IMR-90 (cell line): ENCODE measurements around the gene RAB3IL1. TPM values are rescaled to one million over a fixed set of nuclear protein-coding genes. Genes with fewer than 3 reads are reported as not detected.
A peak's percentile ranks its signal among the peaks of the same experiment; 100 is the strongest.

Experiments
- ATAC-seq: fragments of 200-7000 bp; cut with Tn5 transposase; 2 replicates; pipeline ENCODE4 v1.9.1; 2020; ENCODE audit warnings: low read depth, mild to moderate bottlenecking, moderate library complexity
- BruUV-seq: library from RNA; stranded (reverse); fragments of 400-500 nt; replicated peaks from 2 replicates; lab custom pipeline; 2021; lab: Mats Ljungman, UMichigan
- CTCF ChIA-PET: fragments of 300-600 bp; formaldehyde crosslinking; extraction: SDS; loops from one replicate; lab custom pipeline; 2021; ENCODE audit warnings: antibody characterized with exemption; lab: Yijun Ruan, JAX
- POLR2A ChIA-PET: fragments of 300-600 bp; sonication (Branson Sonifier 250); formaldehyde crosslinking; loops from one replicate; lab custom pipeline; 2022; ENCODE audit warnings: antibody characterized with exemption; ENCODE audit not compliant: unreplicated experiment; lab: Charles Lee
- DNase-seq: peaks from one replicate; pipeline ENCODE4 v3.0.0; 2013
- H2AFZ ChIP-seq: replicated peaks from 2 replicates; pipeline ENCODE3; 2013; ENCODE audit warnings: low read length, mild to moderate bottlenecking; ENCODE audit not compliant: poor library complexity
- H2AK5ac ChIP-seq: 2 replicates; pipeline ENCODE4 v1.6.1; 2013; ENCODE audit warnings: low read depth, low read length, inconsistent platforms
- H2AK9ac ChIP-seq: replicated peaks from 2 replicates; pipeline ENCODE3; 2013; ENCODE audit warnings: mild to moderate bottlenecking, low read depth, low read length, moderate library complexity; ENCODE audit not compliant: poor library complexity
- H2BK120ac ChIP-seq: 2 replicates; pipeline ENCODE4 v1.6.1; 2013; ENCODE audit warnings: low read depth, low read length, inconsistent platforms
- H2BK15ac ChIP-seq: 3 replicates; pipeline ENCODE4 v1.6.1; 2013; ENCODE audit warnings: low read depth, low read length, inconsistent platforms
- H2BK20ac ChIP-seq: 2 replicates; pipeline ENCODE4 v1.6.1; 2013; ENCODE audit warnings: low read depth, mild to moderate bottlenecking, inconsistent platforms, low read length, moderate library complexity
- H2BK5ac ChIP-seq: 2 replicates; pipeline ENCODE4 v1.6.1; 2013; ENCODE audit warnings: mild to moderate bottlenecking, low read depth, low read length, inconsistent platforms; ENCODE audit not compliant: poor library complexity, severe bottlenecking
- H3K14ac ChIP-seq: replicated peaks from 2 replicates; pipeline ENCODE4 v1.6.1; 2013; ENCODE audit warnings: low read depth, low read length, inconsistent platforms
- H3K18ac ChIP-seq: 2 replicates; pipeline ENCODE4 v1.6.1; 2013; ENCODE audit warnings: low read depth, low read length, control low read depth
- H3K23ac ChIP-seq: 2 replicates; pipeline ENCODE4 v1.6.1; 2013; ENCODE audit warnings: low read depth, low read length, inconsistent platforms
- H3K27ac ChIP-seq: 2 replicates; pipeline ENCODE4 v1.5.1; 2013; ENCODE audit warnings: mild to moderate bottlenecking, control low read depth, low read length; ENCODE audit not compliant: insufficient read depth
- H3K27me3 ChIP-seq: 2 replicates; pipeline ENCODE4 v1.6.1; 2013; ENCODE audit warnings: low read length; ENCODE audit not compliant: control insufficient read depth, insufficient read depth
- H3K36me3 ChIP-seq: 2 replicates; pipeline ENCODE4 v1.6.1; 2013; ENCODE audit warnings: low read length, mixed read lengths; ENCODE audit not compliant: control insufficient read depth, insufficient read depth
- H3K4ac ChIP-seq: 2 replicates; pipeline ENCODE4 v1.6.1; 2013; ENCODE audit warnings: low read depth, low read length, inconsistent platforms
- H3K4me1 ChIP-seq: 2 replicates; pipeline ENCODE4 v1.6.1; 2013; ENCODE audit warnings: low read length, mixed read lengths; ENCODE audit not compliant: control insufficient read depth, insufficient read depth
- H3K4me2 ChIP-seq: 2 replicates; pipeline ENCODE4 v1.6.1; 2013; ENCODE audit warnings: low read depth, mild to moderate bottlenecking, control low read depth, low read length, moderate library complexity
- H3K4me3 ChIP-seq: 2 replicates; pipeline ENCODE4 v1.5.1; 2013; ENCODE audit warnings: low read depth, mild to moderate bottlenecking, control low read depth, low read length, moderate library complexity; ENCODE audit not compliant: insufficient read depth
- H3K56ac ChIP-seq: 2 replicates; pipeline ENCODE4 v1.6.1; 2013; ENCODE audit warnings: low read length, inconsistent platforms; ENCODE audit not compliant: insufficient read depth; ENCODE audit errors: extremely low read depth
- H3K79me1 ChIP-seq, 2 experiments: 2 replicates each; pipeline ENCODE4 v1.6.1; 2013; ENCODE audit warnings: low read length in 2 of 2, inconsistent platforms in 1 of 2, low read depth in 1 of 2
- H3K9ac ChIP-seq: 2 replicates; pipeline ENCODE4 v1.6.1; 2013; ENCODE audit warnings: low read depth, low read length, control low read depth
- H3K9me1 ChIP-seq: 2 replicates; pipeline ENCODE4 v1.6.1; 2013; ENCODE audit warnings: low read length, inconsistent platforms; ENCODE audit not compliant: insufficient read depth
- H3K9me3 ChIP-seq: 2 replicates; pipeline ENCODE4 v1.6.1; 2013; ENCODE audit warnings: low read length; ENCODE audit not compliant: control insufficient read depth, insufficient read depth
- H4K20me1 ChIP-seq: 2 replicates; pipeline ENCODE4 v1.6.1; 2013; ENCODE audit warnings: low read length, inconsistent platforms; ENCODE audit not compliant: insufficient read depth
- H4K5ac ChIP-seq: 2 replicates; pipeline ENCODE4 v1.6.1; 2013; ENCODE audit warnings: mild to moderate bottlenecking, low read depth, low read length, control low read depth
- H4K8ac ChIP-seq, 2 experiments: 2 replicates each; pipeline ENCODE4 v1.6.1; 2013; ENCODE audit warnings: low read depth in 2 of 2, low read length in 2 of 2, control low read depth in 1 of 2, inconsistent platforms in 1 of 2
- H4K91ac ChIP-seq: 2 replicates; pipeline ENCODE4 v1.6.1; 2013; ENCODE audit warnings: low read depth, low read length, inconsistent platforms; ENCODE audit not compliant: insufficient read depth
- CEBPB ChIP-seq: IDR thresholded peaks from 2 replicates; pipeline ENCODE4 v1.6.1; 2012; ENCODE audit warnings: low read depth, low read length, improper control_type of control experiment
- CHD1 ChIP-seq: IDR thresholded peaks from 2 replicates; pipeline ENCODE4 v1.6.1; 2012; ENCODE audit warnings: low read depth, low read length, improper control_type of control experiment
- ELK1 ChIP-seq: fragments of 150-350 bp; IDR thresholded peaks from 2 replicates; pipeline ENCODE4 v1.6.1; 2016; ENCODE audit warnings: low read depth, mild to moderate bottlenecking, low read length, moderate library complexity, borderline replicate concordance
- MAZ ChIP-seq: IDR thresholded peaks from 2 replicates; pipeline ENCODE4 v1.6.1; 2012; ENCODE audit warnings: low read depth, mild to moderate bottlenecking, low read length, improper control_type of control experiment, moderate library complexity, borderline replicate concordance
- MXI1 ChIP-seq: IDR thresholded peaks from 2 replicates; pipeline ENCODE4 v1.6.1; 2012; ENCODE audit warnings: low read depth, mild to moderate bottlenecking, low read length, moderate library complexity, borderline replicate concordance
- POLR2A ChIP-seq: IDR thresholded peaks from 2 replicates; pipeline ENCODE4 v1.6.1; 2012; ENCODE audit warnings: mild to moderate bottlenecking, low read depth, low read length
- RAD21 ChIP-seq: IDR thresholded peaks from 2 replicates; pipeline ENCODE4 v1.6.1; 2012; ENCODE audit warnings: low read length, improper control_type of control experiment
- RCOR1 ChIP-seq: IDR thresholded peaks from 2 replicates; pipeline ENCODE4 v1.6.1; 2012; ENCODE audit warnings: mild to moderate bottlenecking, low read length, improper control_type of control experiment; ENCODE audit not compliant: insufficient replicate concordance
- SMC3 ChIP-seq: fragments of 150-350 bp; IDR thresholded peaks from 2 replicates; pipeline ENCODE4 v1.6.1; 2016; ENCODE audit warnings: low read depth, mild to moderate bottlenecking, antibody characterized with exemption, low read length, moderate library complexity
- WGBS, 2 experiments: methylation state at CpG; one replicate each; pipeline versions ENCODE4 v1.1.5 to v1.1.7; 2013; ENCODE audit warnings: missing lambda C conversion rate in 2 of 2; ENCODE audit not compliant: insufficient read length in 1 of 2; ENCODE audit errors: extremely low coverage in 2 of 2; 5-methylcytosine and 5-hydroxymethylcytosine counted together
- dilution Hi-C: fragments of 300-500 bp; cut with HindIII; formaldehyde crosslinking; loops from one replicate; pipeline ENCODE4 v1.14.3; 2018; ENCODE audit warnings: low sequenced_read_pairs; ENCODE audit not compliant: unreplicated experiment
- in situ Hi-C: fragments of 300-500 bp; cut with MboI; formaldehyde crosslinking; loops from 3 replicates; pipeline ENCODE4 v1.14.3; 2019; ENCODE audit warnings: low sequenced_read_pairs, inconsistent platforms, mixed read lengths
- intact Hi-C: fragments of 100-400 bp; cut with micrococcal nuclease; formaldehyde crosslinking; loops from 2 replicates; pipeline ENCODE4 v1.10.0; 2022
- polyA plus RNA-seq, 3 experiments: library from polyadenylated mRNA; depleted of rRNA; stranded (reverse); fragments of >200 nt; gene quantifications; 2 replicates each; pipeline ENCODE4 v1.2.3, GENCODE V29; 2012; ENCODE audit warnings: low replicate concordance in 1 of 3
- total RNA-seq: library from RNA; depleted of rRNA; stranded (reverse); fragments of >200 nt; gene quantifications from 2 replicates; pipeline ENCODE4 v1.2.3, GENCODE V29; 2012

RAB3IL1 gene
- total and polyA plus RNA-seq, 2 of the 4 experiments (the other 2 are of a cell fraction) = 0.72 to 1.9 TPM

GRCh38 chr11:61911701-61912529 is 5.5 kb downstream of the RAB3IL1 start (continued):
- TF ChIP-seq ELK1 = no peak

- Histone ChIP-seq H3K14ac (no peak overlapping the region), H3K9me3 (no peaks in the 10 kb centered on the region), H3K27me3 (no peaks in the 10 kb centered on the region), H3K79me1 (no peaks in the 10 kb centered on the region), H4K91ac (no peak overlapping the region), H3K9me1 (0 out of 2 replicates have a peak, but pooled peaks cover 4% of the 10 kb centered on the region), H3K18ac (no peak overlapping the region), H2BK15ac (no peak overlapping the region), H3K36me3 (peaks cover 1% of the 10 kb centered on the region; the same call in 1 of the 2 replicates), H4K20me1 (peaks cover 3% of the 10 kb centered on the region; the same call in 1 of the 2 replicates), H3K4me3 (no peak overlapping the region), H2BK5ac (no peak overlapping the region), H4K8ac (no peak overlapping the region), H3K27ac (no peak overlapping the region), H3K4ac (no peak overlapping the region), H2AK9ac (peak overlapping the region; percentile 50), H2AK5ac (no peak overlapping the region), H3K56ac (no peak overlapping the region), H3K4me2 (no peak overlapping the region), H3K9ac (no peak overlapping the region), H2AFZ (no peak overlapping the region), H4K5ac (no peak overlapping the region), H2BK120ac (no peak overlapping the region), H3K23ac (no peak overlapping the region), H2BK20ac (no peak overlapping the region), H3K4me1 (no peaks in the 10 kb centered on the region)
- DNase-seq (no peak), ATAC-seq (no peak)
- WGBS, 2 experiments = 79% methylated on average over 2 of the region's 7 CpGs; no CpG with 5 or more reads in 1 of the 2 experiments
- ChIA-PET POLR2A (no interaction called here), CTCF (interaction anchor here (1.1 kb wide), 1 partner anchor 37 kb away, joined by 3 read pairs; no protein-coding TSS in a partner anchor)
- BruUV-seq = no TSS peak
- TF ChIP-seq CEBPB = no peak
- no peak for TF ChIP-seq CHD1
- TF ChIP-seq MAZ = no peak
- TF ChIP-seq POLR2A = no peak
- TF ChIP-seq SMC3 = no peak
- TF ChIP-seq RAD21 = no peak
- TF ChIP-seq RCOR1 = no peak
- TF ChIP-seq MXI1 = no peak
- dilution Hi-C loops = no loop called here
- in situ Hi-C loops = no loop called here
- intact Hi-C loops = no loop called here
These were observed 6.2 kb downstream of the RAB3IL1 start for GRCh38 chr11:61911128-61911700.
